Measurements from ENCODE around the gene INPP5E. TPM values are rescaled to one million over a fixed set of nuclear protein-coding genes. Genes with fewer than 3 reads are reported as not detected.
A peak's percentile ranks its signal among the peaks of the same experiment; 100 is the strongest.
"Not testable (repeated sequence)": the region's sequence is repeated elsewhere in the genome, so short reads cannot be mapped to it uniquely, and the experiment has no call there.

The INPP5E gene
- polyA plus RNA-seq, 10 donors = 7.4 to 12.8 (median 10.4) TPM

- DNase-seq = no peak
Observed at GRCh38 chr9:136407911-136408310, 31.7 kb downstream of the INPP5E start.

GRCh38 chr9:136407061-136407460 lies 32.6 kb downstream of the INPP5E start:
- DNase-seq = not testable (repeated sequence)

GRCh38 chr9:136405904-136406303 lies 33.7 kb downstream of the INPP5E start:
- not testable (repeated sequence) for DNase-seq

DNA sequence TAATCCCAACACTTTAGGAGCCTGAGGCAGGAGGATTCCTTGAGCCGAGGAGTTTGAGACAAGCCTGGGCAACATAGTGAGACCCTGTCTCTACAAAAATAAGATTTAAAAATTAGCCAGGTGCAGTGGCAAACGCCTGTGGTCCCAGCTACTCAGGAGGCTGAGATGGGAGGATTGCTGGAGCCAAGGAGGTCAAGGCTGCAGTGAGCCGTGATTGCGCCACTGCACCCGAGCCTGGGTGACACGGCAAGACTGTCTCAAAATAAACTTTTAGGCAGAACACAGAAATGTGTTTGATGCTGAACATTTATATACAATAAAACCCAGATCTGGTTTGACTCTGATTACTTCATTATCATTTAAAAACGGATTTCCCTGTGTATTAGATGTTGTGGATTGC lies 34.2 kb downstream of the INPP5E start:
- DNase-seq = no peak

- no peak for DNase-seq
Observed at GRCh38 chr9:136404801-136405136, 34.9 kb downstream of the INPP5E start.

DNA sequence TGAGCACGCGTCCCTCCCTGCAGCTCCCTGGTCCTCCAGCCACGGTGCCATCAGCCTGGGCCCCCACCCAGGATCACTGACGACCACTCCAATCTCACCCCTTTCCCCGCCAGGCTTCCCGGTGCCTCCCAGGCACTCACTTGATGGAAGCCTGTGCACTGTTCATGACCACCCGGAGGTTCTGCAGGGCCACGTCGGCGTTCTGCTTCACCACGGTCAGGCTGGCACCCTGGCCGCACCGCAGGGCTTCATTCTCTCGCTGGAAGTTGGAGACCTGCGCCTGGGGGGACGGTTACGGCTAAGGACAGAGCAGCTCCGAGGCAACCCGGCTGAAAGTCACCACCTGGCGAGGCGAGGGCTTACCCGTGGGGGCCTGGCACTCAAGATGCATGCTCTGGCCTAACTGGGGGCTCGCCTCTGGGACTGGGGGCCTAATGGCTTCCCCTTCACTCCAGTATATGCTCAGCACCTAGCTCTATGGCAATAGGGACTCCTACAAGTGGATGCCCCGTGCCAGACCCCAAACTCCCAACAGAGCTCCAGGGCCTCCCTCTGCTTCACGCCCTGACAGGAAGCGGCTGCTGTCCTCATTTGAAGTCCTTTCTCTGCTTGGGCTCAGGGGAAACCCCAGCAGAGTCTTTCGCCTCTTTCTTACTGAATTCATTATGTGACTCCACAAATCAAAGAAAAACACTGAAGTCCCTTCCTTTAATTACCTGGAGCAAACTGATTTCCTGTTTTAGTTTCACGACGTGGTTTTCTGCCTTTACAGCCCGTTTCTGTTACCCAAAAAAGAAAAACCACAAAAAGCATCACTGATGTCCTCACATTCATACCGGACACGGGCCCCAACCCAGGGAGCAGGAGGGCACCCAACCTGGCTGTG lies 35.5 kb downstream of the INPP5E start:
- DNase-seq = no peak

DNA sequence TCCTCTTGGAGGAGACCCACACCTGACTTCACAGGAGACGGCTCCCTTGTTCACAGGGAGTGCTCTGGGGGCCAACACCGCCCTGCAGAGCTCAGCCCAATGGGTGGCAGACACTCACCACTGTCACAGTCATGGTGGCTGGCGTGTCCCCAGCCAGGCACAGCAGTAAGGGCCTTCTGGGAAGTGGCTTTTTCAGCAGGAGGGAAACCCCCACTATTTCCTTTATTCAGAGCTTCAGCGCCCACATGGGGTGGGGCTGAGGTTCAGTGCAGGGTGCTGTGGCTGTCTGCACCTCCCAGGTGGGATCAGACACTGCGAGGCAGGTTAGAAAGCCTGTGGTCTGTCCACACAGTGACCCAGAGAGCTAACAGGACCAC lies 36.1 kb downstream of the INPP5E start:
- no peak for DNase-seq

DNA sequence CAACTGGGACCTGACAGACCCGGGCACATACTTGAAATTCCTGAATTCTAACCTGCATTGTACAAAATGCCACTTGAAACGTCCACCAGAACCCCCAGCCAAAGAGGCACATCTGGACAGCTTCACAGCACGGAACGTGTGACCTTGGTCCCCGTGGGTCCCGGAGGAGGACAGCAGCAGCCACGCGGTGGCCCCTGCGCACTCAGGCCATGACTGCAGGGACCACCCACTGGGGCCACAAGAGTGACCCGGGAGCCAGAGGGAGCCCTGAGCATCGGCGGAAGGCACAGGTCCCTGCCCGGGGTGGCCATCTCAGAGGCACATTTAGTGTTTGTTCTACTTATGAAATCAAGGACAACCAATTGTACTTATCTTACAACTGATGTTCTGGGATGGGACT lies 37.6 kb downstream of the INPP5E start:
- no peak for DNase-seq

DNA sequence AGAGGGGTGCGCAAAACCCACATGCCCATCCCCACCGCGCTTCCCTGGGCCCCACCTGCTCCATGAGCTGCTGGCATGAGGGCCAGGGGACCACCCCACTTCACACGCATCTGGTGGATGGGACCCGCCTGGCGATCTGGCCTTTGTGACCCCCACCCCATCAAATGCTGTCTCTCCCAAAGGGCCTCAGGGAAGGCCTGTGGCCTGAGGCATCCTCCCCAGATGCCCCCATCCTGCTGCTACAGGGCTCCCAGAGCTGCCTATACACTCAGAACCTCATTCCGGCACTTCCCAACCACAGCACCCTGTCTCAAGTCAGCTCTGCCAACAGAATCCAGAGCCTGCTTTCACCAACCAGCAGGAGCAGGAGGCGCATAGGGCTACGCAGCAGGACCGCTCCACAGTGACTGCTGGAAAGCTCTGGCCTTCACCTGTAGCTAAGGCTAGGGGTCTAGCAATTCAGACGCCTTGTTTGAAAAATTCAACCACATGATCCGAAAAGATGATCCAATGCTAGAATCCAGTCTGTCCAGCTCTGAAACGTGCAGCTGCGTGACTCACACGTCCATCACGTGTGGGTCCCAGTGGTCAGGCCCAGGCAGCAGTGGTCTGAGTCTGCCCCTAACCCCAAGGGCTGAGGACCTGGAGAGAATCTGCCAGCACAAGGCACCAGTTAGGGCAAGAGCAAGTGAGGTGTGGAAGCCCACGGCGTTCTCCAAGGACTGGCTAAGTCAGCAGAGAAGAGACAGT lies 38.3 kb downstream of the INPP5E start:
- no peak for DNase-seq

- peak; percentile 85 to 95 (median 92) for DNase-seq
Observed at GRCh38 chr9:136400038-136400834, 39.4 kb downstream of the INPP5E start, which contains the start of gene SNAPC4. SNAPC4 (minus strand) TSS chr9:136400170; CDS start chr9:136398428, 1,742 bp downstream.

GRCh38 chr9:136399176-136400037 lies 40.2 kb downstream of the INPP5E start:
- DNase-seq = no peak

DNA sequence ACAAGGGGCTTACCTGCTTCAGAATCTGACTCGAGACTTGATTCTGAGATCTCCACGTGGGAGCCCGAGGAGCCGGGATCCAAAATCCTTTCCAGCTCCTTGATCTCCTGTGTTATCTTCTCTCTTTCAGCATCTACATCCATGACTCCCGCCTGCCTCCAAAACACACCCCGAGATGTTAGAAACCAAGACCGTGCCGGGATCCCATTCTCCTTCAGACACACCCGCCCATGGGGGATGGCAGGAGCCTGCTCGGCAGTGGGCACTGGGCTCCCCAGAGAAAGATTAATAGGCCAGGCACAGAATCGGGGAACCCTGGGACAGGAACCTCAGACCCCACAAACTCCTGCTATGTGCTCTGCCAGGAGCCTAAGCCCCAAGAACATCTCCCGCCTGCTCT lies 41.4 kb downstream of the INPP5E start:
- DNase-seq = no peak

DNA sequence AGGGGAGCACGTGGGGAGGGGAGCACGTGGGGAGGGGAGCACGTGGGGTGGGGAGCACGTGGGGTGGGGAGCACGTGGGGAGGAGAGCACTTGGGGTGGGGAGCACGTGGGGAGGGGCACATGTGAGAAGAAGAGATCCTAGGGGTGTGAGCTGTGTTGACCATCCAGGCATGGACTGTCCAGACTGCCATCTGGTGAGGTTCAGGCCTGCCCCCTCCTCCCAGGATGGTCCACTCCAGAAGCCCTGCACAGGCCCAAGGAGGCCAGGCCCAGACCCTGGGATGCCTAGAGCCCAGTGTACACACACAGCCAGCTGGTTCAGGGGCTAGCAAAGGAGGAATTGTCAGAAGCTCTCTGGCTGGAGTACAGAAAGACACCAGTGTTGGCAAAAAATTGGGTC lies 42.0 kb downstream of the INPP5E start:
- DNase-seq = no peak

DNA sequence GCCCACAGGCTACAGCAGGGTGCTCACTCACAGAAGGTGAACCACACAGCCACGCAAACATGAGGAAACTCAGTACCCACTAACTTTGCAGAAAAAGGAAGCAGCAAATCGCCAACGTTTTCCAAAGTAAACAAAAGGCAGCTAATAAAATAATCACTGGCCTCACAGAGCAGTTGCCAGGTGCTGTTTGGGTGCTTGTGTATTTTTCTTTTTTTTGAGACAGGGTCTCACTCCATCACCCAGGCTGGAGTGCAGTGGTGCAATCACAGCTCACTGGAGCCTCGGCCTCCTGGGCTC lies 43.5 kb downstream of the INPP5E start:
- DNase-seq = no peak

- no peak for DNase-seq
Observed at GRCh38 chr9:136395345-136396218, 44.1 kb downstream of the INPP5E start.

- DNase-seq = no peak
Observed at GRCh38 chr9:136395020-136395340, 44.7 kb downstream of the INPP5E start.

GRCh38 chr9:136394312-136395019 lies 45.2 kb downstream of the INPP5E start:
- peak in 1 of 3 donors; percentile 34 for DNase-seq

- no peak for DNase-seq
Observed at GRCh38 chr9:136393531-136393930, 46.1 kb downstream of the INPP5E start.

- peak in 1 of 3 donors; percentile 32 for DNase-seq
Observed at GRCh38 chr9:136392538-136393449, 46.9 kb downstream of the INPP5E start.

Measured in muscle of back (tissue), 11 donors.